B cell (primary cell): ENCODE measurements around the gene HSD17B14. TPM values are rescaled to one million over a fixed set of nuclear protein-coding genes. Genes with fewer than 3 reads are reported as not detected.

ENCODE experiments used
- ATAC-seq: fragments of 200-7000 bp; cut with Tn5 transposase; one replicate; pipeline ENCODE4 v1.10.0; 2021; ENCODE audit warnings: low read depth, mild to moderate bottlenecking, moderate number of reproducible peaks, moderate library complexity
- CTCF ChIA-PET: fragments of 350-600 bp; sonication (Branson Sonifier 250); formaldehyde crosslinking; loops from one replicate; lab custom pipeline; 2021; ENCODE audit warnings: antibody characterized with exemption, inconsistent platforms; lab: Charles Lee
- POLR2A ChIA-PET: fragments of 350-600 bp; sonication (Branson Sonifier 250); formaldehyde crosslinking; loops from one replicate; lab custom pipeline; 2021; ENCODE audit warnings: antibody characterized with exemption; lab: Charles Lee
- DNase-seq: peaks from one replicate; pipeline ENCODE4 v3.0.0; 2013
- H2AFZ ChIP-seq: 2 replicates; pipeline ENCODE4 v1.6.1; 2012; ENCODE audit warnings: mild to moderate bottlenecking, low read depth, low read length; ENCODE audit not compliant: insufficient read depth, poor library complexity, severe bottlenecking
- H3K27ac ChIP-seq, 2 donors: 1 replicate in 1 of 2; 2 replicates in 1 of 2; pipeline ENCODE4 v1.5.1; 2012 to 2013; ENCODE audit warnings: low read length in 2 of 2, mild to moderate bottlenecking in 2 of 2, moderate library complexity in 1 of 2
- H3K27me3 ChIP-seq, 4 experiments: fragments of 200-600 bp in 1 of 4; sonication (generic) in 1 of 4; replicated peaks in 1 of 4; 1 replicate in 2 of 4; 2 replicates in 2 of 4; pipeline versions ENCODE4 v1.6.1 to v1.7.0; 2013 to 2016; ENCODE audit warnings: low read length in 3 of 4, mild to moderate bottlenecking in 2 of 4, mixed read lengths in 1 of 4, moderate library complexity in 1 of 4; ENCODE audit not compliant: insufficient read depth in 4 of 4, control insufficient read depth in 3 of 4; ENCODE audit errors: control extremely low read depth in 1 of 4
- H3K36me3 ChIP-seq, 2 experiments: replicated peaks in 1 of 2; 1 replicate in 1 of 2; 2 replicates in 1 of 2; pipeline versions ENCODE4 v1.6.1 to v1.7.1; 2013; ENCODE audit warnings: low read length in 1 of 2; ENCODE audit not compliant: insufficient read depth in 2 of 2, control insufficient read depth in 1 of 2; ENCODE audit errors: control extremely low read depth in 1 of 2, extremely low read depth in 1 of 2
- H3K4me1 ChIP-seq, 2 donors: fragments of 200-600 bp in 1 of 2; sonication (generic) in 1 of 2; 1 replicate in 1 of 2; 2 replicates in 1 of 2; pipeline versions ENCODE4 v1.5.1 to v1.6.1; 2013 to 2017; ENCODE audit warnings: low read length in 2 of 2; ENCODE audit not compliant: control insufficient read depth in 2 of 2, insufficient read depth in 2 of 2
- H3K4me2 ChIP-seq: replicated peaks from 2 replicates; pipeline ENCODE3; 2012; ENCODE audit warnings: mild to moderate bottlenecking, low read depth, low read length; ENCODE audit not compliant: poor library complexity, severe bottlenecking
- H3K4me3 ChIP-seq, 5 experiments: fragments of 200-600 bp in 1 of 5; sonication (generic) in 1 of 5; 1 replicate in 3 of 5; 2 replicates in 2 of 5; pipeline versions ENCODE4 v1.5.1 to v1.7.0; 2011 to 2016; ENCODE audit warnings: low read length in 4 of 5, mild to moderate bottlenecking in 4 of 5, low read depth in 2 of 5, control low read depth in 1 of 5, moderate library complexity in 1 of 5; ENCODE audit not compliant: insufficient read depth in 1 of 5; ENCODE audit errors: control extremely low read depth in 1 of 5, extremely low read depth in 1 of 5
- H3K79me2 ChIP-seq: fragments of 200-600 bp; sonication (generic); one replicate; pipeline ENCODE4 v1.6.0; 2016; ENCODE audit warnings: low read length; ENCODE audit not compliant: control insufficient read depth, insufficient read depth
- H3K9ac ChIP-seq: fragments of 200-600 bp; sonication (generic); 2 replicates; pipeline ENCODE4 v1.6.1; 2017; ENCODE audit warnings: mild to moderate bottlenecking, low read length, moderate library complexity
- H3K9me3 ChIP-seq, 3 donors: one replicate each; pipeline versions ENCODE4 v1.6.1 to v1.7.1; 2013; ENCODE audit warnings: low read length in 2 of 3; ENCODE audit not compliant: control insufficient read depth in 2 of 3, insufficient read depth in 1 of 3; ENCODE audit errors: control extremely low read depth in 1 of 3
- H4K20me1 ChIP-seq: 2 replicates; pipeline ENCODE4 v1.6.0; 2012; ENCODE audit warnings: mild to moderate bottlenecking, low read length; ENCODE audit not compliant: insufficient read depth, control insufficient read depth, poor library complexity, severe bottlenecking
- H3K27ac Mint-ChIP-seq: one replicate; pipeline ENCODE4 v1.8.0; 2021; ENCODE audit warnings: mixed read lengths
- H3K27me3 Mint-ChIP-seq: one replicate; pipeline ENCODE4 v1.8.0; 2021; ENCODE audit warnings: mixed read lengths
- H3K4me1 Mint-ChIP-seq: one replicate; pipeline ENCODE4 v1.8.0; 2021; ENCODE audit warnings: mixed read lengths
- H3K4me3 Mint-ChIP-seq: one replicate; pipeline ENCODE4 v1.8.0; 2021; ENCODE audit warnings: mixed read lengths
- H3K9me3 Mint-ChIP-seq: one replicate; pipeline ENCODE4 v1.8.0; 2022; ENCODE audit warnings: mixed read lengths; ENCODE audit not compliant: insufficient read depth
- CTCF ChIP-seq: fragments of 200-600 bp; IDR thresholded peaks from one replicate; pipeline ENCODE4 v1.8.0; 2022; ENCODE audit warnings: antibody characterized with exemption, mild to moderate bottlenecking
- EZH2 ChIP-seq: IDR thresholded peaks from 2 replicates; pipeline ENCODE4 v1.6.1; 2012; ENCODE audit warnings: borderline replicate concordance, low read depth, mild to moderate bottlenecking, moderate library complexity, low read length; ENCODE audit not compliant: insufficient read depth, poor library complexity, severe bottlenecking
- WGBS: methylation state at CpG from one replicate; pipeline ENCODE4 v1.1.5; 2013; ENCODE audit warnings: missing lambda C conversion rate; ENCODE audit not compliant: insufficient coverage; 5-methylcytosine and 5-hydroxymethylcytosine counted together
- intact Hi-C: fragments of 100-400 bp; cut with micrococcal nuclease; formaldehyde crosslinking; loops from one replicate; pipeline ENCODE4 v1.10.0; 2022
- polyA plus RNA-seq: library from polyadenylated mRNA; depleted of rRNA; stranded (reverse); fragments of >200 nt; gene quantifications from 2 replicates; pipeline ENCODE4 v1.2.3, GENCODE V29; 2012
- total RNA-seq, 2 donors: library from RNA; stranded (reverse); fragments of 120-200 nt in 1 of 2; gene quantifications; 1 replicate in 1 of 2; 2 replicates in 1 of 2; pipeline versions ENCODE4 v1.2.3 to v1.2.4, GENCODE V29; 2013 to 2022

Gene HSD17B14
- total and polyA plus RNA-seq, 2 donors (not counting 1 experiment from before 2014, with no cell fraction given), result 2.5 to 2.9 TPM

GRCh38 chr19:48872884-48873475 lies 36.7 kb upstream of the HSD17B14 start:
- peak; percentile 32 for ATAC-seq
- H3K36me3 ChIP-seq, result peaks cover 0 to 34% of the 10 kb centered on the region in 2 experiments
- H3K79me2 ChIP-seq, result peaks cover 46% of the 10 kb centered on the region
- H3K9ac ChIP-seq, result peak overlapping the region; percentile 100
- TF ChIP-seq EZH2 (no peak), CTCF (no peak)
- peaks cover 41% of the 10 kb centered on the region for H4K20me1 ChIP-seq
- ChIA-PET CTCF (interaction anchor here (1.0 to 7.5 kb wide), 7 partner anchors 13 to 120 kb away, joined by 3 to 30 read pairs (median 4); partner anchors contain the start of genes GYS1 and RUVBL2), POLR2A (interaction anchor here (0.6 to 1.8 kb wide), 11 partner anchors 15 to 134 kb away, joined by 3 to 7 read pairs (median 4); partner anchors contain the start of genes BAX, FTL, GYS1 and NUCB1)
- H3K4me1 ChIP-seq, result peaks cover 30 to 50% of the 10 kb centered on the region in 2 donors
- peak; percentile 92 for DNase-seq
- no peak overlapping the region for H2AFZ ChIP-seq
- H3K27me3 Mint-ChIP-seq, result peaks cover 3% of the 10 kb centered on the region
- H3K27ac ChIP-seq, result peak overlapping the region; percentile 96 to 100
- peak overlapping the region; percentile 86 for H3K4me2 ChIP-seq
- H3K27me3 ChIP-seq, result peaks cover 0 to under 1% (median 0%) of the 10 kb centered on the region in 4 experiments
- no peaks in the 10 kb centered on the region for H3K9me3 Mint-ChIP-seq
- peak overlapping the region; percentile 100 for H3K27ac Mint-ChIP-seq
- H3K4me1 Mint-ChIP-seq, result peaks cover 43% of the 10 kb centered on the region
- intact Hi-C loops, result loop anchor here (1.0 to 2.0 kb wide), 8 partner anchors 15 to 1004 kb away; partner anchors contain the start of genes AKT1S1, BAX, BCAT2 and DBP
- H3K9me3 ChIP-seq, result no peaks in the 10 kb centered on the region
- H3K4me3 Mint-ChIP-seq, result peak overlapping the region; percentile 98
- 0% methylated on average over 5 of the region's 14 CpGs for WGBS
- H3K4me3 ChIP-seq, result peak overlapping the region; percentile 70 to 100 (median 95)
